ENCODE data around the gene TMEM53.

Gene TMEM53

DNA sequence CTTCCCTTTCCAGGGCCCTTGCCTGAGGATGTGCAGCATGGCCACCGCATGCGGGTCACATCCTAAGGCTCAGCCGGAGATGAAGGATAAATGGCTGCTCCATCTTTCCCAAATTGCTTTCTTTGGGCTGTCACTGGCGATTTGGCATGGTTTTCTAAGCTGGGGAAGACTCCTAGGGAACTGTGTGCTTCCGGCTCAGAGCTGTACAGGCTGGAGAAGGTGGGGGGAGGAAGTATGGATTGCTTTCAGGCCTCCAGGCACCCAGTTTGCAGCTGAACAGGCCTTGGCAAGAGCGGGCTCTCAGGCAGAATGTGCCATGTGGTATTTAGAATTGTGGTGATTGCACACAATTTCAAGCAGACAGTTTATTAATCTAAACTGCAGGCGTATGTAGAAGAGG, 48.9 kb downstream of the TMEM53 start:
- DNase-seq = no peak

- no peak for DNase-seq
Measured at GRCh38 chr1:44624268-44624901, 49.9 kb downstream of the TMEM53 start.

DNA sequence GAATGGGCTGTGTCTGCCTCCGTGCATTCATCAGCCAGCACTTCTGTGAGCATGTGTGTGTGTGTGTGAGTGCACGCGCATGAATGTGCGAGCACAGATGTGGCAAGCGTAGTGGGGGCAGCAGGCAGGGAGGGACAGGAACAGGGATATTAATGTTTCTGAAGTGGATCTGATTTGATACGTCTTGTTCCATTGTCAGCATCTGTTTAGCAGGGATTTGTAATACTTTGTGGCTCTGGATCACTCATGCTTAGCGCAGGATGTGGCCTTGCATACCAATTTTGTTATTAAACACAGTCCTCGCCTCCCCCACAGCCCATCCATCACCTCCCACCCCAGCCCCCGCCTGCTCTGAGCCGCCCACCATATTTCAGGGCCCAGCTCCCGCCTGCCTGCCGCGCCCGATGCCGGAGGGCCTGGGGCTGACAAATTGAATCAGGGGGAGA, 52.4 kb downstream of the TMEM53 start:
- DNase-seq = no peak

GRCh38 chr1:44620072-44620471, 54.2 kb downstream of the TMEM53 start:
- no peak for DNase-seq

GRCh38 chr1:44619261-44619900, 54.9 kb downstream of the TMEM53 start:
- DNase-seq = no peak

GRCh38 chr1:44617703-44618029, 56.6 kb downstream of the TMEM53 start:
- DNase-seq = no peak

DNA sequence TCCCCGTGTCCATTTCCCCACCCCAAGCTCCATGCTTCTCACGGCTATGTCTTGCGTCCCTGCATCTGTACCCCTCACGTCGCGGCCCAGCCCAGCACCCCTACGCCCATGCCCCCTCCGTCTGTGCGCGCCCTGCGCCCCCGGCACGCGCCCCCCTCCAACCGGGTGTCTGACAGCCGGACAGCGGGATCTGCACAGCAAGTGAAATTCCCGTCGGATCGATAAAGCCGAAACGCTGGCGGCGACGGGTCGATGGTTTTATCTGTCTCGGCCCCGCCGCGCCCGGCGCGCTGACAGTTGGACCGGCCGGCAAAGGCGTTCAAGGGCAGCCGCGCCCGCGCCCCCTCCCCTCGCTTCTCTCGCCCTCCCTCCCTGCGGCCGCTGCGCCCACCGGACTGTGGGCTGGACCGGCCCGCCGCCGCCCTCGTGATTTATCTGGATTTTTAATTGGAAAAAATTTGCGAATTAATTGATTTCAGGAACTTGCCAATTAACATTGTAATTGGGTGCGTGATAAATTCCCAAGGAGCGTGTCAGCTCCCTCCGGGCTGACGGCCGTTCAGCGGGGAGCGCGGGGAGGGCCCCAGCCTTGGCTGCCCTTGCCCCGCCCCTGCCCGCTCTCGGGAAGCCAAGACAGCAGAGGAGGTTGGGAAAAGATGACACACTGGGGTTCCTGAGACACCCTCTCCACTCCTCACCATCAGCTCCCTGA, 57.1 kb downstream of the TMEM53 start:
- no peak for DNase-seq

GRCh38 chr1:44616284-44616990, 57.8 kb downstream of the TMEM53 start:
- DNase-seq = no peak

- no peak for DNase-seq
Measured at GRCh38 chr1:44613941-44614340, 60.3 kb downstream of the TMEM53 start.

- DNase-seq = no peak
Measured at GRCh38 chr1:44611866-44612265, 62.4 kb downstream of the TMEM53 start.

DNA sequence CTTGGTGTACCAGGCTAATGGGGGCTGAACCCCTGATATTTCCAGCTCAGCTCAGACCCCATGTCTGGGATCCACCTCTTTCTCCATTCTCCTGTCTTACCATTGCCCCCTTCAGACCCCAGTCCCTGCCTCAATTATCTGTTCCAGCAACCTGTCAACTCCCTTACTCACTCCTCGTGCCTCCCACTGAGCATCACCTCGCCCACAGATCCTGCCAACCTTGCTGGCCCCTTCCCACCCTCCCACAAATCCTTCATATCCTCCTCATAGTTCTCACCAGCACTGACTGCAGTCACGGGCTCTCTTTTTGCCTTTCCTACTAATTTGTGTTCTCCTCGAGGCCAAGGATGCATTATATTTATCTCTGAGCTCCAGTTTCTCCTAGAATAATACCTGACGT, 62.9 kb downstream of the TMEM53 start:
- DNase-seq = no peak

- DNase-seq = no peak
Measured at GRCh38 chr1:44610527-44611148, 63.6 kb downstream of the TMEM53 start.

DNA sequence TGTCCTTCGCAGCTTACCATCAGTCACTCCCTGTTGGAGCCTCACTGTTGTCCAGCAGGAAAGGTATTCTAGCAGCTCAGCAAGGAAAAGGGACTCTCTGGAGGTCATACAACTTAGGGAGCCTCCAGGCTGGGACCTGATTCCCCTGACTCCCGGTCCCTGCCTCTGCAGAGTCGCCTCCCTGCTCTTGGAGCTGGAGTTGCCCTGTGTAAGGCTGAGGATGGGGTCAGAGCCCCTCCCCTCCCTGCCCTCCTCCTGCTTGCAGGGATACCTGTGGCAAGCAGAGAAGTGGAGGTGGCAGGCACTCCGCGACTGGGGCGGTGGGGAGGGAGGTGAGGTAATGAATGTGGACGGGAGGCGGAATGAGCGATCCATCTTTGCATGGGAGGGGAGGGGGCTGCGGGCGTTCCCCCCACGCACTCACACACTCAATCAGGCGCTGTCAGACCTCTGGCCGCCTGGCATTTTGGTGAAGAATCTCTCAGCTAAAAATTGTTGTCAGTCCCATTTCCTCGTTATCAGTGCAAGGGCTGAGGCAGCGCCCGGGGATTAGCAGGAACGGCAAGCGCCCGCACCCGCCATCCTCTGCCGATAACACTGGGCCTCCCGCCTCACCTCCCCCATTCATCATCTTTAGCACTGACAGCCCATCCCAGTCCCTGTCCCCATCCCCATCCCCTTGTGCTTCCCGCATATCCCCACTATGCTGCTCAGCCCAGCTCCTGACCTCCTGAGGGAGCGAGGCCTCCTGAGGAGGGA, 64.3 kb downstream of the TMEM53 start:
- no peak for DNase-seq

GRCh38 chr1:44609412-44609767, 64.9 kb downstream of the TMEM53 start:
- peak in 1 of 2 donors; percentile 17 for DNase-seq

GRCh38 chr1:44608141-44608540, 66.1 kb downstream of the TMEM53 start:
- no peak for DNase-seq

DNA sequence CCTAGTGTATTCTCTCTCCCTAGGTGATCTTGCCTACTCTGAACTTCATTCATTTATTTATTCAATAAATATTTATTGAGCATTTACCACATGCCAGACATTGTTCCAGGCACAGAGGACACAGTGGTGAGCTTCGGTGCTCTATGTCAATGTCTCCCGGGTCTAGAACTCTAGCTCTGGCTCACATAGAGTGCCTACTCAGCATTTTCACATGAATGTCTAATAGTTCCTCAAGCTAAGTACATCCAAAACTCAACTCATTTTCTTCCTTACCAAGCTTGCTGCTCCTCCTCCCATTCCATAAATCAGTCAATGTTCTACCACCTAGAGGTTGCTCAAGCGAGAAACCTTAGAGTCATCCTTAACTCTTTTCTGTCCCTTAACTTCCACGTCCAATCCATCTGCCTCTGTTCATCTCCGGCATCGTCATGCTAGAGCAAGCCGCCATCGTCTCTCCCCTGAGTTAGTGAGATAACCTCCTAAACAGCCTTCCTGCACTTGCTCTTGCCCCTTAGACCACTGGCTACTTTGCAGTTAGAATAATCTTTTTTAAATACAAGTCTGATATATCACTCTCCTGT, 67.5 kb downstream of the TMEM53 start:
- DNase-seq = no peak

DNA sequence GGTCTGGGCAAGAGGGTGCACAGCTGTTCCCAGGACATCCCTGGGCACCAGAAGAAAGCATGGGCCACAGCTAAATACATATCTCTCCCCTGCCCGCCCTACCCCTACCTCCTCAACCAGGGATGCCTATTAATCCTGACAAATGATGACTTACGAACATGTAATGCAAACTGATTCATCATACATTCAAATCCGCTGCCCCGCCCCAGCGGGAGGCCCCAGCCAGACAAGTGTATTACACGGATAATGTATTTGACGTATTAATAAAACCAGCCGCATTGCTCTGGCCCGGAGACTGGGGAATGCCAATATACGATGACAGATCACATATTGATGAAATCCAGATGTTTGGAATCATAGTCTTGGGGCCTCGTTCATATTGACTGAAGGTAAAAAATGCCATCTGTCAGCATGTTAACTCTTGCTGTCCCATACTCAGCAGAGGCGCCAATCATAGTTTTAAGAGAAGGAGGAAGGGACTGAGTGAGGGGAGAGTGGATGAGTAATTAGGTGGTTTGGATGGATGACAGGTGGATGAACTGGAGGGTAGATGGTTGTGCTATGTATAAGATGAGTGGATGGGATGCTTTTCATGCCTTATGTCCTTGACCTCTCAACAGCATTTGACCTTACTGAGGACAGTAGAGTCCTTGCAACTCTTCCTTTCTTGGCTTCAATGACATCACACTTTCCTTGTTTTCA, 68.2 kb downstream of the TMEM53 start:
- DNase-seq = no peak

GRCh38 chr1:44604157-44604955, 69.9 kb downstream of the TMEM53 start:
- no peak for DNase-seq

GRCh38 chr1:44603718-44604117, 70.6 kb downstream of the TMEM53 start:
- DNase-seq = no peak
